NCI-H146 (cell line): ENCODE measurements around the gene ARHGEF19.
"Not testable (repeated sequence)": the region's sequence is repeated elsewhere in the genome, so short reads cannot be mapped to it uniquely, and the experiment has no call there.

Experiments
- DNase-seq: peaks from one replicate; lab custom pipeline; 2025; lab: John Stamatoyannopoulos, UW

Gene ARHGEF19

GRCh38 chr1:16212251-16212961 lies at the start of gene ARHGEF19:
TSS of gene ARHGEF19 (minus strand) at chr1:16212652. CDS start at chr1:16209054, 3,598 bp downstream.
- DNase-seq = peak; percentile 64

GRCh38 chr1:16262067-16262466 lies 49.6 kb upstream of the ARHGEF19 start:
- no peak for DNase-seq

GRCh38 chr1:16260814-16261213 lies 48.4 kb upstream of the ARHGEF19 start:
- DNase-seq = no peak

GRCh38 chr1:16258591-16259135 lies 46.2 kb upstream of the ARHGEF19 start:
- DNase-seq = no peak

- no peak for DNase-seq
These were observed 45.5 kb upstream of the ARHGEF19 start for GRCh38 chr1:16257968-16258367.

- DNase-seq = not testable (repeated sequence)
These were observed 45.1 kb upstream of the ARHGEF19 start for GRCh38 chr1:16257556-16257955.

GRCh38 chr1:16256478-16256877 lies 44.0 kb upstream of the ARHGEF19 start:
- no peak for DNase-seq

GRCh38 chr1:16254263-16254928 lies 41.9 kb upstream of the ARHGEF19 start:
- peak; percentile 60 for DNase-seq

- DNase-seq = no peak
These were observed 41.0 kb upstream of the ARHGEF19 start for GRCh38 chr1:16253332-16253922.

- DNase-seq = no peak
These were observed 40.5 kb upstream of the ARHGEF19 start for GRCh38 chr1:16252912-16253311.

GRCh38 chr1:16251381-16251780 lies 38.9 kb upstream of the ARHGEF19 start:
- no peak for DNase-seq

- DNase-seq = no peak
These were observed 38.2 kb upstream of the ARHGEF19 start for GRCh38 chr1:16250524-16251251.

- no peak for DNase-seq
These were observed 37.3 kb upstream of the ARHGEF19 start for GRCh38 chr1:16249596-16250241.

- peak; percentile 82 for DNase-seq
These were observed 36.4 kb upstream of the ARHGEF19 start for GRCh38 chr1:16248603-16249516.

- no peak for DNase-seq
These were observed 35.6 kb upstream of the ARHGEF19 start for GRCh38 chr1:16248007-16248436.

GRCh38 chr1:16247441-16247840 lies 35.0 kb upstream of the ARHGEF19 start:
- no peak for DNase-seq

GRCh38 chr1:16246961-16247360 lies 34.5 kb upstream of the ARHGEF19 start:
- DNase-seq = no peak

GRCh38 chr1:16246239-16246638 lies 33.8 kb upstream of the ARHGEF19 start:
- DNase-seq = not testable (repeated sequence)

GRCh38 chr1:16245476-16246196 lies 33.2 kb upstream of the ARHGEF19 start:
- no peak for DNase-seq
